Measurements from ENCODE around the gene RABGAP1L.

Gene RABGAP1L

GRCh38 chr1:174465855-174466254, 306.5 kb downstream of the RABGAP1L start:
- no CpG with 5 or more reads among the region's 2 CpGs for WGBS (ENCODE audit: extremely low coverage, insufficient coverage, insufficient read length)
- H2BK12ac ChIP-seq (ENCODE audit: low read length): no peak overlapping the region
- H4K12ac ChIP-seq (ENCODE audit: low read depth, low read length): no peak overlapping the region
- no peak overlapping the region for H2BK5ac ChIP-seq (ENCODE audit: low read depth, low read length, poor library complexity)
- no peaks in the 10 kb centered on the region for H3K79me1 ChIP-seq (ENCODE audit: low read length)
- DNase-seq: no peak
- no peak overlapping the region for H3K27ac ChIP-seq (ENCODE audit: low read depth, low read length)
- H3K4me3 ChIP-seq (ENCODE audit: low read depth, low read length): no peak overlapping the region
- H3K79me2 ChIP-seq (ENCODE audit: control insufficient read depth, insufficient read depth, low read length, poor library complexity): no peaks in the 10 kb centered on the region
- H3K9ac ChIP-seq (ENCODE audit: low read length): no peak overlapping the region
- no peak overlapping the region for H2BK120ac ChIP-seq (ENCODE audit: insufficient read depth, low read length, poor library complexity)
- no peaks in the 10 kb centered on the region for H3K9me3 ChIP-seq (ENCODE audit: insufficient read depth, low read depth, low read length)
- no peak overlapping the region for H4K91ac ChIP-seq (ENCODE audit: low read depth, low read length)
- H2AK5ac ChIP-seq (ENCODE audit: low read length): no peak overlapping the region
- H3K4me2 ChIP-seq (ENCODE audit: low read length): no peak overlapping the region
- no peak overlapping the region for H3K18ac ChIP-seq (ENCODE audit: low read length)
- no peak overlapping the region for H3K23ac ChIP-seq (ENCODE audit: low read length)
- no peaks in the 10 kb centered on the region for H3K27me3 ChIP-seq (ENCODE audit: insufficient read depth, low read length)
- no peak overlapping the region for H3K4ac ChIP-seq (ENCODE audit: low read depth, low read length)
- no peaks in the 10 kb centered on the region for H3K4me1 ChIP-seq (ENCODE audit: control insufficient read depth in 1 of 2, insufficient read depth in 2 of 2, low read length in 2 of 2)
- H3K36me3 ChIP-seq (ENCODE audit: control insufficient read depth in 1 of 2, insufficient read depth in 2 of 2, low read length in 2 of 2): no peaks in the 10 kb centered on the region
- H4K8ac ChIP-seq (ENCODE audit: low read depth, low read length): no peak overlapping the region
- no peak overlapping the region for H2AFZ ChIP-seq (ENCODE audit: insufficient read depth, low read length, poor library complexity)
- H3K14ac ChIP-seq (ENCODE audit: low read length): no peak overlapping the region

GRCh38 chr1:174466607-174467006, 307.3 kb downstream of the RABGAP1L start:
- Histone ChIP-seq H3K4ac (ENCODE audit: low read depth, low read length) (no peak overlapping the region), H3K23ac (ENCODE audit: low read length) (no peak overlapping the region), H3K9ac (ENCODE audit: low read length) (no peak overlapping the region), H3K18ac (ENCODE audit: low read length) (no peak overlapping the region), H3K36me3 (ENCODE audit: control insufficient read depth in 1 of 2, insufficient read depth in 2 of 2, low read length in 2 of 2) (no peaks in the 10 kb centered on the region), H3K4me1 (ENCODE audit: control insufficient read depth in 1 of 2, insufficient read depth in 2 of 2, low read length in 2 of 2) (no peaks in the 10 kb centered on the region), H3K4me3 (ENCODE audit: low read depth, low read length) (no peak overlapping the region), H4K12ac (ENCODE audit: low read depth, low read length) (no peak overlapping the region), H3K79me2 (ENCODE audit: control insufficient read depth, insufficient read depth, low read length, poor library complexity) (no peaks in the 10 kb centered on the region), H3K27ac (ENCODE audit: low read depth, low read length) (no peak overlapping the region), H2AFZ (ENCODE audit: insufficient read depth, low read length, poor library complexity) (no peak overlapping the region), H3K9me3 (ENCODE audit: insufficient read depth, low read depth, low read length) (no peaks in the 10 kb centered on the region), H3K79me1 (ENCODE audit: low read length) (no peaks in the 10 kb centered on the region), H4K91ac (ENCODE audit: low read depth, low read length) (no peak overlapping the region), H4K8ac (ENCODE audit: low read depth, low read length) (no peak overlapping the region), H3K4me2 (ENCODE audit: low read length) (no peak overlapping the region), H2BK5ac (ENCODE audit: low read depth, low read length, poor library complexity) (no peak overlapping the region), H3K14ac (ENCODE audit: low read length) (no peak overlapping the region), H3K27me3 (ENCODE audit: insufficient read depth, low read length) (no peaks in the 10 kb centered on the region), H2AK5ac (ENCODE audit: low read length) (no peak overlapping the region), H2BK12ac (ENCODE audit: low read length) (no peak overlapping the region), H2BK120ac (ENCODE audit: insufficient read depth, low read length, poor library complexity) (no peak overlapping the region)
- no CpG with 5 or more reads among the region's 8 CpGs for WGBS (ENCODE audit: extremely low coverage, insufficient coverage, insufficient read length)
- DNase-seq: no peak

- H4K8ac ChIP-seq (ENCODE audit: low read depth, low read length): no peak overlapping the region
- H2AFZ ChIP-seq (ENCODE audit: insufficient read depth, low read length, poor library complexity): no peak overlapping the region
- no CpG with 5 or more reads among the region's 2 CpGs for WGBS (ENCODE audit: extremely low coverage, insufficient coverage, insufficient read length)
Observed at GRCh38 chr1:174469052-174469451, 309.7 kb downstream of the RABGAP1L start.

GRCh38 chr1:174469687-174470086, 310.4 kb downstream of the RABGAP1L start:
- no peaks in the 10 kb centered on the region for H3K79me1 ChIP-seq (ENCODE audit: low read length)
- H3K18ac ChIP-seq (ENCODE audit: low read length): no peak overlapping the region
- no peak overlapping the region for H3K27ac ChIP-seq (ENCODE audit: low read depth, low read length)
- H2AFZ ChIP-seq (ENCODE audit: insufficient read depth, low read length, poor library complexity): no peak overlapping the region
- H2BK12ac ChIP-seq (ENCODE audit: low read length): no peak overlapping the region
- no peak overlapping the region for H3K4ac ChIP-seq (ENCODE audit: low read depth, low read length)
- no peak overlapping the region for H3K4me2 ChIP-seq (ENCODE audit: low read length)
- no peak for DNase-seq
- no peak overlapping the region for H3K4me3 ChIP-seq (ENCODE audit: low read depth, low read length)
- H2AK5ac ChIP-seq (ENCODE audit: low read length): no peak overlapping the region
- H2BK5ac ChIP-seq (ENCODE audit: low read depth, low read length, poor library complexity): no peak overlapping the region
- H3K4me1 ChIP-seq (ENCODE audit: control insufficient read depth in 1 of 2, insufficient read depth in 2 of 2, low read length in 2 of 2): no peaks in the 10 kb centered on the region
- no peak overlapping the region for H3K9ac ChIP-seq (ENCODE audit: low read length)
- no peak overlapping the region for H4K8ac ChIP-seq (ENCODE audit: low read depth, low read length)
- no peaks in the 10 kb centered on the region for H3K36me3 ChIP-seq (ENCODE audit: control insufficient read depth in 1 of 2, insufficient read depth in 2 of 2, low read length in 2 of 2)
- WGBS (ENCODE audit: extremely low coverage, insufficient coverage, insufficient read length): no CpG with 5 or more reads among the region's 1 CpG
- H4K91ac ChIP-seq (ENCODE audit: low read depth, low read length): no peak overlapping the region
- no peak overlapping the region for H2BK120ac ChIP-seq (ENCODE audit: insufficient read depth, low read length, poor library complexity)
- no peak overlapping the region for H3K14ac ChIP-seq (ENCODE audit: low read length)
- H3K23ac ChIP-seq (ENCODE audit: low read length): no peak overlapping the region
- H3K79me2 ChIP-seq (ENCODE audit: control insufficient read depth, insufficient read depth, low read length, poor library complexity): no peaks in the 10 kb centered on the region
- no peaks in the 10 kb centered on the region for H3K9me3 ChIP-seq (ENCODE audit: insufficient read depth, low read depth, low read length)
- H3K27me3 ChIP-seq (ENCODE audit: insufficient read depth, low read length): no peaks in the 10 kb centered on the region
- no peak overlapping the region for H4K12ac ChIP-seq (ENCODE audit: low read depth, low read length)

More at GRCh38 chr1:174469052-174469451, 309.7 kb downstream of the RABGAP1L start:
- H3K9me3 ChIP-seq (ENCODE audit: insufficient read depth, low read depth, low read length): no peaks in the 10 kb centered on the region
- H3K27ac ChIP-seq (ENCODE audit: low read depth, low read length): no peak overlapping the region
- no peak overlapping the region for H2BK12ac ChIP-seq (ENCODE audit: low read length)
- no peak overlapping the region for H3K14ac ChIP-seq (ENCODE audit: low read length)
- no peak overlapping the region for H4K12ac ChIP-seq (ENCODE audit: low read depth, low read length)
- no peak overlapping the region for H3K9ac ChIP-seq (ENCODE audit: low read length)
- no peak overlapping the region for H3K18ac ChIP-seq (ENCODE audit: low read length)
- no peak overlapping the region for H2BK5ac ChIP-seq (ENCODE audit: low read depth, low read length, poor library complexity)
- no peaks in the 10 kb centered on the region for H3K36me3 ChIP-seq (ENCODE audit: control insufficient read depth in 1 of 2, insufficient read depth in 2 of 2, low read length in 2 of 2)
- no peaks in the 10 kb centered on the region for H3K79me1 ChIP-seq (ENCODE audit: low read length)
- no peaks in the 10 kb centered on the region for H3K4me1 ChIP-seq (ENCODE audit: control insufficient read depth in 1 of 2, insufficient read depth in 2 of 2, low read length in 2 of 2)
- no peak overlapping the region for H2BK120ac ChIP-seq (ENCODE audit: insufficient read depth, low read length, poor library complexity)
- no peak overlapping the region for H3K4me3 ChIP-seq (ENCODE audit: low read depth, low read length)
- no peak overlapping the region for H4K91ac ChIP-seq (ENCODE audit: low read depth, low read length)
- H3K27me3 ChIP-seq (ENCODE audit: insufficient read depth, low read length): no peaks in the 10 kb centered on the region
- no peaks in the 10 kb centered on the region for H3K79me2 ChIP-seq (ENCODE audit: control insufficient read depth, insufficient read depth, low read length, poor library complexity)
- H3K4ac ChIP-seq (ENCODE audit: low read depth, low read length): no peak overlapping the region
- H3K4me2 ChIP-seq (ENCODE audit: low read length): no peak overlapping the region
- H3K23ac ChIP-seq (ENCODE audit: low read length): no peak overlapping the region
- no peak overlapping the region for H2AK5ac ChIP-seq (ENCODE audit: low read length)
- no peak for DNase-seq

All from trophoblast cell (in vitro differentiated cells and primary cell).